ENCODE measurements around the gene BOC.
A peak's percentile ranks its signal among the peaks of the same experiment; 100 is the strongest.

Gene BOC

GRCh38 chr3:113185194-113185835 is 26.0 kb upstream of the BOC start:
- no peak for TF ChIP-seq CTCF (IDR thresholded peaks at IDR 0.05; ENCODE audit: unreplicated experiment in 3 of 3)
- no peak overlapping the region for H3K27ac Mint-ChIP-seq
- no peak overlapping the region for H3K4me3 Mint-ChIP-seq
- no peaks in the 10 kb centered on the region for H3K4me1 Mint-ChIP-seq
- H3K27me3 Mint-ChIP-seq (ENCODE audit: low read depth) = no peaks in the 10 kb centered on the region
- H3K36me3 Mint-ChIP-seq (ENCODE audit: low read depth) = peaks cover 7% of the 10 kb centered on the region
- H3K9me3 Mint-ChIP-seq = peaks cover 19% of the 10 kb centered on the region

GRCh38 chr3:113186566-113186965 is 24.8 kb upstream of the BOC start:
- Mint-ChIP-seq H3K36me3 (ENCODE audit: low read depth) (peaks cover 7% of the 10 kb centered on the region), H3K27me3 (ENCODE audit: low read depth) (no peaks in the 10 kb centered on the region), H3K4me1 (no peaks in the 10 kb centered on the region), H3K4me3 (no peak overlapping the region), H3K27ac (no peak overlapping the region), H3K9me3 (peaks cover 22% of the 10 kb centered on the region)
- no peak for TF ChIP-seq CTCF (IDR thresholded peaks at IDR 0.05; ENCODE audit: unreplicated experiment in 3 of 3)

GRCh38 chr3:113193288-113193687 is 18.1 kb upstream of the BOC start:
- Mint-ChIP-seq H3K36me3 (ENCODE audit: low read depth) (peaks cover 3% of the 10 kb centered on the region), H3K4me1 (peaks cover 36% of the 10 kb centered on the region)

GRCh38 chr3:113193719-113194118 is 17.6 kb upstream of the BOC start:
- Mint-ChIP-seq H3K9me3 (peaks cover 10% of the 10 kb centered on the region), H3K4me3 (no peak overlapping the region), H3K27ac (peak overlapping the region; percentile 90 to 95 (median 94)), H3K4me1 (peaks cover 36% of the 10 kb centered on the region), H3K27me3 (ENCODE audit: low read depth) (no peaks in the 10 kb centered on the region), H3K36me3 (ENCODE audit: low read depth) (peaks cover 3% of the 10 kb centered on the region)
- no peak for TF ChIP-seq CTCF (IDR thresholded peaks at IDR 0.05; ENCODE audit: unreplicated experiment in 3 of 3)

More at GRCh38 chr3:113193288-113193687, 18.1 kb upstream of the BOC start:
- H3K9me3 Mint-ChIP-seq = peaks cover 13% of the 10 kb centered on the region
- H3K27ac Mint-ChIP-seq = peak overlapping the region; percentile 90 to 95 (median 94)
- peak overlapping the region in 1 of 3 experiments; percentile 10 for H3K4me3 Mint-ChIP-seq
- H3K27me3 Mint-ChIP-seq (ENCODE audit: low read depth) = no peaks in the 10 kb centered on the region
- no peak for TF ChIP-seq CTCF (IDR thresholded peaks at IDR 0.05; ENCODE audit: unreplicated experiment in 3 of 3)

GRCh38 chr3:113194823-113195401 is 16.4 kb upstream of the BOC start:
- Mint-ChIP-seq H3K36me3 (ENCODE audit: low read depth) (no peaks in the 10 kb centered on the region), H3K27ac (peak overlapping the region; percentile 61 to 95 (median 70)), H3K4me3 (no peak overlapping the region), H3K9me3 (peaks cover 7% of the 10 kb centered on the region), H3K27me3 (ENCODE audit: low read depth) (no peaks in the 10 kb centered on the region), H3K4me1 (peaks cover 36% of the 10 kb centered on the region)
- TF ChIP-seq CTCF (IDR thresholded peaks at IDR 0.05; ENCODE audit: unreplicated experiment in 3 of 3) = no peak

- H3K9me3 Mint-ChIP-seq = no peaks in the 10 kb centered on the region
- H3K36me3 Mint-ChIP-seq (ENCODE audit: low read depth) = no peaks in the 10 kb centered on the region
- no peak overlapping the region for H3K27ac Mint-ChIP-seq
Observed at GRCh38 chr3:113200351-113200750, 11.0 kb upstream of the BOC start.

More at GRCh38 chr3:113200351-113200750, 11.0 kb upstream of the BOC start:
- no peak for TF ChIP-seq CTCF (IDR thresholded peaks at IDR 0.05; ENCODE audit: unreplicated experiment in 3 of 3)
- peaks cover 5% of the 10 kb centered on the region for H3K4me1 Mint-ChIP-seq
- H3K4me3 Mint-ChIP-seq = no peak overlapping the region
- H3K27me3 Mint-ChIP-seq (ENCODE audit: low read depth) = no peaks in the 10 kb centered on the region
